ENCODE results near the gene APRT.

- TF ChIP-seq, protein P1, sequence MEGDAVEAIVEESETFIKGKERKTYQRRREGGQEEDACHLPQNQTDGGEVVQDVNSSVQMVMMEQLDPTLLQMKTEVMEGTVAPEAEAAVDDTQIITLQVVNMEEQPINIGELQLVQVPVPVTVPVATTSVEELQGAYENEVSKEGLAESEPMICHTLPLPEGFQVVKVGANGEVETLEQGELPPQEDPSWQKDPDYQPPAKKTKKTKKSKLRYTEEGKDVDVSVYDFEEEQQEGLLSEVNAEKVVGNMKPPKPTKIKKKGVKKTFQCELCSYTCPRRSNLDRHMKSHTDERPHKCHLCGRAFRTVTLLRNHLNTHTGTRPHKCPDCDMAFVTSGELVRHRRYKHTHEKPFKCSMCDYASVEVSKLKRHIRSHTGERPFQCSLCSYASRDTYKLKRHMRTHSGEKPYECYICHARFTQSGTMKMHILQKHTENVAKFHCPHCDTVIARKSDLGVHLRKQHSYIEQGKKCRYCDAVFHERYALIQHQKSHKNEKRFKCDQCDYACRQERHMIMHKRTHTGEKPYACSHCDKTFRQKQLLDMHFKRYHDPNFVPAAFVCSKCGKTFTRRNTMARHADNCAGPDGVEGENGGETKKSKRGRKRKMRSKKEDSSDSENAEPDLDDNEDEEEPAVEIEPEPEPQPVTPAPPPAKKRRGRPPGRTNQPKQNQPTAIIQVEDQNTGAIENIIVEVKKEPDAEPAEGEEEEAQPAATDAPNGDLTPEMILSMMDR (IDR thresholded peaks at IDR 0.05): no peak
- no peak for TF ChIP-seq ZFX (IDR thresholded peaks at IDR 0.05; ENCODE audit: borderline replicate concordance)
Measured at GRCh38 chr16:88806491-88807111, 5.1 kb downstream of the APRT start.

Data from 22Rv1 (cell line).